HG02763 (cell line): ENCODE results near the gene TBC1D21.
"Not testable (repeated sequence)": the region's sequence is repeated elsewhere in the genome, so short reads cannot be mapped to it uniquely, and the experiment has no call there.

ENCODE experiments used
- ATAC-seq: cut with Tn5 transposase; IDR thresholded peaks from one replicate; pipeline ENCODE4 v1.9.1; 2021; ENCODE audit warnings: mild to moderate bottlenecking, moderate library complexity; ENCODE audit not compliant: unreplicated experiment

Gene TBC1D21

DNA sequence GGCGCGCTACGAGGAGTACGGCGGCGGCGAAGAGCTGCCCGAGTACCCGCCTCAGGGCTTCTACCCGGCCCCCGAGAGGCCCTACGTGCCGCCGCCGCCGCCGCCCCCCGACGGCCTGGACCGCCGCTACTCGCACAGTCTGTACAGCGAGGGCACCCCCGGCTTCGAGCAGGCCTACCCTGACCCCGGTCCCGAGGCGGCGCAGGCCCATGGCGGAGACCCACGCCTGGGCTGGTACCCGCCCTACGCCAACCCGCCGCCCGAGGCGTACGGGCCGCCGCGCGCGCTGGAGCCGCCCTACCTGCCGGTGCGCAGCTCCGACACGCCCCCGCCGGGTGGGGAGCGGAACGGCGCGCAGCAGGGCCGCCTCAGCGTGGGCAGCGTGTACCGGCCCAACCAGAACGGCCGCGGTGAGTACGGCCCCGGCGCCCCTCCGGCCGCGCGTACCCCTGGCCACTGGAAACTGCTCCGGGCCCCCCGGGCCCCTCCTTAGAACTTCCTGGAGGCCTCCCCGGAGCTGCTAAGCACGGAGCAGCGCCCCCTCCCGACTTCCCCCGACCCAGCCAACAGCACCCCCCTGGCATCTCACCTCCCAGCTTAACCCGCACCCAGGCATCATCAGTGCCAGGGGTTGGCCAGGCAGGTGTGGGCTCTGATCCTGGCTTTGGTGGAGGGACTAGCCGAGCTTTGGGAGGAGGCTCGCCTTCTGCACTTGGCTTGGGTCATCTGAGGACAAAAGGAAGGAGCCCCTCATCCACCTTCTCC lies 54.3 kb downstream of the TBC1D21 start:
- ATAC-seq = no peak

DNA sequence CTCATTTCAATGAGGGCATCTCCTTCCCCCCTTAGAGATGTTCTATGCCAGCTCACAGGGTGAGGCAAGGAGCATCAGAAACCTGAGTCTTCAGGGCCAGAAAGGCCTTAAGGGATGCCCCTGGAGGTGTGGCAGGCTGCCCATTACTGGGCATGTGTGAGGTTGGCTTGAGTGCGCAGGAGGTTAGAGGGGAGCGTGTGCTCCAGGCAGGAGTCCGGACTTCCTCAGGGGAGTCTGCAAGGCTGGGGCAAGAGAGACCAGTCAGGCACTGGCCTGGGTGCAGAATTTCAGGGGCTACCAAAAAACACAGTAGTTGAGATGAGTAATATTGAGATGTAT lies 54.8 kb downstream of the TBC1D21 start:
- ATAC-seq = no peak

DNA sequence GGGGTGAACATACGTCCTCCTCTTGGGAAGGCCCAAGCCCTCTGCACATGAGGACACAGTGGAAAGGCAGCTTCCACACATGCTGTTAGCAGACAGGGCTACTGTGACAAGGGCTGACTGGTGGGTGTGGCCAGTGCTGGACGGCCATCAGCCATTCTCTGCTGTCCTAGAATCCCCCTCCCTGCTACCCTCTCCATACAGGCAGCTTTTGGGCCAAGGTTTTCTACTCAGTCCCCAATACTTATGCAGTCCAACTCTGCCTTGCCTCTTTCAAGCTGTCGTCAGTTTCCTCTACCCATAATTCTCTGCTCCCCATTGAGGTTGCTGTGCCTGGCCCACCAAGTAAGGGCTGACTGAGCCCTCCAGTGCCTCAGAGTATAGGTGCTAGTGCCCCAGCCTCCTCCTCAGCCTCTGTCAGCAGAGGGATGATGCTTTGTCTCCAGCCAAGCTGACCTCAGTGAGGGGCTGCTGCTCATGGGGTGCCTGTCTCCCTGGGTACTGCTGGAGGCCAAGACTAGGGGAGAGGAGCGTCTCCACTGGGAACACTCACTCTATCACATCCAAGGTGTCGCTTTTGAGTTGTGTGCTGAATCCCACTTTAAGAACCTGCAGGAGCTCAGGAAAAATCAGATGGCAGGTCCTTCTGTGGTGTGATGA lies 55.7 kb downstream of the TBC1D21 start:
- no peak for ATAC-seq

DNA sequence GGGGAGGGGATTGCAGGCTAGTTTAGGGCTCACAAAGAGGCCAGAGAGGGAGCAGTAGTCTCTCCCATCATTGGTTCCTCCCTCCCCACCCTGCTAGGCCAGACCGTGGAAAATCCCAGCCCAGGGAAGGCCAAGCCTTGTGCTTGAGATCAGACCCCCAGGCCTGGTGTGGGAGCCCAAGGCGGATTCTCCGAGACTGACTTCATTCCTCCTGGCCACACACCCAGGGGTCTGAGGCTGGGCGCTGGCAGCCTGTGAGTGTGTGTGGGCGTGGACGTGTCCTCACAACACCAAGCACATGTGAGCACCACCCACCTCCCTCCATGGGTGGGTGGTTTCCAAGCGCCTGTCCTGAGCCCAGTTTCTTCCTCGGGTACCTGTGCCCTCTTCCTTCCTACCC lies 57.0 kb downstream of the TBC1D21 start:
- ATAC-seq = no peak

DNA sequence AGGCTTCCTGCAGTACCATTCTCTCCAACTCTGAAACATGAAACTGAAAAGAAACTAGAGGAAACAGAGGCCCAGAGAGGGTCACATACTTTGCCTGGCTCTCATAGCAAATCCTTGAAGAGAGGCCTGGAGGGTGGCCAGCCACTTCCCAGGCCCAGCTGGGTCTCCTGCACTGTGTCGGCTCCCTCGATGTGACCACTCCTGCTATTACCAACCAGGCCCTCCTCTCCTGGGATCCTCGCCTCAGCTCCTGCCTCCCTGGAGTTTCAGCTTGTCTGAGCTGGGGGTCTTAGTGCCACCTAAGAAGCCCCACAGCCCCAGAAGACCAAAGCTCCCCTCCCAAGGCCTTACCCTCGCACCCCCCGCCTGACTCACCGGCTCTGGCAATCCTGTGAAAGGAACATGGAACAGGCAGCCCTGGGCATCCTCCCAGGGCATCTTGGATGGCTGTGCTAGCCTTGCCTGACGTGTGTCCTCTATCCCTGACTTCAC lies 57.5 kb downstream of the TBC1D21 start:
- ATAC-seq = no peak

DNA sequence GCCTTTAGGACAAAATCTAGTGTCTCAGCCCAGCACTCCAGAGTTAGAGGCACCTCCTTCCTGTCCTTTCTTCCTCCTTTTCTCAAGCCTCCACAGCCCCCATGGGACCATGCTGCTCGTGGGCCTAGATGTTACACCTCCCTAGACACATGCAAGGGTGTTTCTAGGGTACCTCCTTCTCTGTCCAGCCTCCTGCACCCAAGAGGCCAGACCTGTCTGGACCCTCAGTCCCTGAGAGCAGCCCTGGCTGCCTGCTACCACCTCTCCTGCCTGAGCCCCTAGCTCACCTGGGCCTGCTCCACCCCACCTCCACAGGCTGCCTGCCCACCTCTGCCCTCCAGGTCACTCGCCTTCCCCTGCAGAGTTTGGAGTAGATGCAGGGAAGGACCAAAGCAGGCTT lies 58.1 kb downstream of the TBC1D21 start:
- no peak for ATAC-seq

DNA sequence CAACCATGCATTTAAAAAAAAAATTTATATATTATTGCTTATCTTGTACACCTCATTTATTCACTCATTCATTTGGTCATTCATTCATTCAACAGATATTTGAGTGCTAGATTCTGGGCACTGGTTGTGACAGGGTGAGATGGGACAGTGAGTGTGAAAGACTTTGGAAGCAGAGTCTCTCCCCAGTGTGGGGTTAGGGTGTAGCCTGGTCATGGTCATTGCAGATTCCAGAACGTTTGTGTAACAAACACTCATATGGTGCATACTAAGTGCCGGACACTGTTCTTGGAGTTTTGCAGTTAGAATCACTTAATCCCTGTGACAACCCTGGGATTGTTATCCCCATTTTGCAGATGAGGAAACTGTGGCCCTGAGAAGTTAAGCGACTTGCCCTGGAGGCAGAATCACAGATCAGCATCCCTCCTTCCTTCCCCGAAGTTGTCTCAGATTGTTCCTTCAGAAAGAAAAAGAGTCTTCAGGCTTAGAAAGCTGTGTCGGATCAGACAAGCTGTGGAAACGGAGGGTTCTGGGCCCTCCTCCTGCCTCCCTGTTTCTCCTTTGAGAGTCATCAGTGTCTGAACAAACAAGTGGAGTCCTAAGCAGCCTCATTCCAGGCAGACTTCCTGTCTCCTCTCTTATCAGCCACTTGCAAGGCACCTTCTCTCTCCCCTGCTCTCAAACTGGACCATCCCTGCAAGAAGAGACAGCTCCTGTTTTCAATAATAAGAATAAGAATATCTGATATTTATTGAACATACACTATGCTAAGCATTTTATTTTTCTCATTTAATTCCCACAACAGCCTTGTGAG lies 59.2 kb downstream of the TBC1D21 start:
- no peak for ATAC-seq

DNA sequence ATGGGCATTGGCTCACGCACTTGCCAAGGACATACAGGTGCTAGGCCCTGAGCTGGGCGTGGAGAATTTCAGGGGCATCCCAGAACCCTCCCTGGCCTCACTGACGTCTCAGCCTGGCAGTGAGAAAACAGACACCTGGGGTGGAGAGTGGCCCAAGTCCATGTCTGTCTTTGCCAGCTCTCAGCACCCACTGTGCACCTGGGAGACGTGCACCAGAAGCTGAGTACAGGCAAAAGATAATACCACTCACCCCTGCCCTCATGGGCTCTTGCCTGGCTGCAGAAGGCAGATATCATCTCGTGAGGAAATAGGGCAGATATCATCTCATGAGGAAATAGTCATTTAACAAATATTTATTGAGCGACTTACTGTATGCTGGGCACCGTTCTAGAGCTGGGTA lies 60.9 kb downstream of the TBC1D21 start:
- no peak for ATAC-seq

DNA sequence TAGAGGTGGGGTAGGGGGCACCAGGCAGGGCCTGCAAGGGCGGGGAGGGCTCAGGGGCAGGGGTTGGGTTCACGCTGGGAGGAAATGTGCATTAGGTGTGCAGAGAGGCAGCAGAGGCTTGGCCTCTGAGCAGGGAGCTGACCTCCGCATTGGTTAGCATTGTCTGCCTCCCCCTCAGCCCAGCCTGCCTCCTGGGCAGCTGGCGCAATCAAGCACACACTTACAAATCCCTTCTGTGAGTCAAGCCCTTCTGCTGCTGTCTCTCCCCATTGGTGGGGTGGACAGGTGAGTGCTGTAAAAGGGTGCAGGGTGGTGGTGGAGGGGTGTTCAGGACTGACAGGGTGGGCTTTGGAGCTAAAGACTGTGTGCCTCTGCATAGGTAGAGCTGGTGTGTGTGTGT lies 62.2 kb downstream of the TBC1D21 start:
- no peak for ATAC-seq

DNA sequence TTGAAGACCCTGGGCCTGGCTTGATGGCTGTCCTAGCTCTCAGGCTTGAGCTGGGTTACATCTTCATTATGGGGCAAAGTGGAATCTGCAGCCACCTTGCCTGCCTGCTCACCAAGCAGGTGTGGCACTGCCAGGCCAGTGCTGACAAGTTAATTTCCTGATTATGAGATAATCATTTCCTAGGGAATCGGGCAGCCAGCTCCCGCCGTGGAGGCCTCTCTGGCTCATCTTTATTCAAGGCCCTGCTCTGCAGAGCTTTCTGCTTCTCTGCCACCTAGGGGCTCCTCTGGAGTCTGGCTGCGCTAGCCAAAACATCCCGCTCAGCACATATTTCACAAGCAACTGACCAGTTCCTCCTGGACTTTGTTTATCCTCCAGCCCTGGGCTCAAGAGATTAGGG lies 62.8 kb downstream of the TBC1D21 start:
- no peak for ATAC-seq

DNA sequence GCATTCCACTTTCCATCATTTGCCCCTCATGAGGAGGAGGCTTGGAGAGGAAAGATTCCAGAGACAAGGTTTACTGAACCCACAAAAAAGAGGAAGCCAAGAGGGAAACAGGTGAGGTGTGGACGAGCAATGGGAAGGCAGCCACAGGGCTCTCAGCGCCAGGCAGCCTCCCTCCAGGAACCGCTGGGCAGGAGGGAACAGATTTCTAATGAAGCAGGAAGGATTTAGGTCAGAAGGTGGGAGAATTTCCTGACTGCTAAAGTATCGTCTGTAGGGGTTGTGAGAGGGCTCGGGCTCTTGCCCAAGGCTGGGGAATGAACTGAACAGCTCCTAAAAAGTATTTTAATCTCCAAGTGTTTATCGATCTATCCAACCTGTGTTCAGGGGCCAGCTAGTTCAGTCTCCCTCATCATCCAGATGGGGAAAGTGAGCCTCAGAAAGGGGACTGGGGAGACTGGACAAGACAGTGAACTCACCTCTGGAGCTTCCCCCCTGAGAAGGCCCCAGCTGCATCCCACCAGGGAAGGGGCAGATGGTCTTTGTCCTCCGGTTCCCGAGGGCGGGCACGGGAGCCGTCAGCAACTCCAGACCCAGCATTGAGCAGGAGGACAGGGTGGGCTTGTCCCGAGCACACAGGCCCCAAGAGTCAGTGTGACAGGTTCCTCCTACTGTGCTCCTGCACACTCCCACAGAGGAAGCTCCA lies 63.4 kb downstream of the TBC1D21 start:
- ATAC-seq = no peak

DNA sequence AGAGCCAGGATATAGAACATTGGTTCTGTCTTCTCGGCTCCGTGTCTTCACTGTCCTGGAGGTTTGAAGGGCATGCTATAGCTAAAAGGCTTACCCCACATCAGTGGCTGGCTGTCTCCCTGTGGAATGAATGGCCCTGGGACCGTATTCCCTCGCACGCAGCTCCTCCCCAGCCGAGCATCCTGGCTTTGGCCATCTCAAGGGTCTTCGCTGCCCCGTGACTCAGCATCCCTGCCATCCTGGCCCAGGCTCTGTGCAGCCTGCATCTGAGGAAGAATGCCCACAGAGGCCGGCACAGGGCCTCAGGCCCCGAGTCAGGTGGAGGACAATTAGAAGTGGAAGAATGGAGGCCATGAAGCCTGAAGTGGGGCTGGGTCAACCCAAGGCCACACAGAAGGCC lies 63.9 kb downstream of the TBC1D21 start:
- ATAC-seq = no peak

DNA sequence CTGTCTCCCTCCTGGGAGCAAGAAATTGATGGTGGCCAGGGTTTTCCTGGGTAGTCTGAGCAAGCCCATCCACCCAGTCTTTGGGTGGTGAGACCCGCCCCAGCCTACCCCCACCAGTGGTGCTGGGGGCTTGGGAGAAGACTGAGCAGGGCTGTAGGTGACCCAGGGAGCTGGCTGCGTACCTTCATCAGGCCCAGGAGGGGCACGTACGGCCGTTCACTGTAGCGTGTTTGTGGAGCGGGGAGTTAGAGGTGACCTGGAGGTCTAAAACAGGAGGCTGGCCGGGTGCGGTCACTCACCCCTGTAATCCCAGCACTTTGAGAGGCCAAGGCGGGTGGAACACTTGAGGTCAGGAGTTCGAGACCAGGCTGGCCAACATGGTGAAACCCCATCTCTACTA lies 64.4 kb downstream of the TBC1D21 start:
- no peak for ATAC-seq

DNA sequence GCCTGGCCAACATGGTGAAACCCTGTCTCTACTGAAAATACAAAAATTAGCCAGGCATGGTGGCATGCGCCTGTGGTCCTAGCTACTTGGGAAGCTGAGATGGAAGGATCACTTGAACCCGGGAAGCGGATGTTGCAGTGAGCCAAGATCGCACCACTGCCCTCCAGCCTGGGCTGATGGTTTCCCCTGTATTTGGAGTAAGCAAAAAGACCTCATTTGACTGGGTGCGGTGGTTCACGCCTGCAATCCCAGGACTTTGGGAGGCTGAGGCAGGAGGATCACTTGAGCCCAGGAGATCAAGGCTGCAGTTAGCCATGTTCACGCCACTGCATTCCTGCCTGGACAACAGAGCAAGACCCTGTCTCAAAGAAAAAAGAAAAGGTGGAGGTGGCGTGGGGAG lies 65.2 kb downstream of the TBC1D21 start:
- not testable (repeated sequence) for ATAC-seq
